D721Med (cell line): ENCODE data around the gene PRG2.
"Not testable (repeated sequence)": the region's sequence is repeated elsewhere in the genome, so short reads cannot be mapped to it uniquely, and the experiment has no call there.

ENCODE experiments used
- DNase-seq: peaks from one replicate; pipeline ENCODE4 v3.0.0; 2011; ENCODE audit warnings: low spot score; ENCODE audit not compliant: insufficient read length
- FAIRE-seq: peaks from 2 replicates; lab custom pipeline; 2011; peaks lifted over from hg19 to GRCh38; lab: Jason Lieb, UNC
- TF ChIP-seq, protein P1 (sequence below): IDR thresholded peaks from 2 replicates; pipeline ENCODE4 v1.5.1; 2012; ENCODE audit warnings: mild to moderate bottlenecking, control low read depth; ENCODE audit not compliant: insufficient read depth; ENCODE audit errors: missing control alignments

PRG2 gene

GRCh38 chr11:57368106-57368844 lies 22.2 kb downstream of the PRG2 start:
- no peak for FAIRE-seq
- TF ChIP-seq, protein P1, sequence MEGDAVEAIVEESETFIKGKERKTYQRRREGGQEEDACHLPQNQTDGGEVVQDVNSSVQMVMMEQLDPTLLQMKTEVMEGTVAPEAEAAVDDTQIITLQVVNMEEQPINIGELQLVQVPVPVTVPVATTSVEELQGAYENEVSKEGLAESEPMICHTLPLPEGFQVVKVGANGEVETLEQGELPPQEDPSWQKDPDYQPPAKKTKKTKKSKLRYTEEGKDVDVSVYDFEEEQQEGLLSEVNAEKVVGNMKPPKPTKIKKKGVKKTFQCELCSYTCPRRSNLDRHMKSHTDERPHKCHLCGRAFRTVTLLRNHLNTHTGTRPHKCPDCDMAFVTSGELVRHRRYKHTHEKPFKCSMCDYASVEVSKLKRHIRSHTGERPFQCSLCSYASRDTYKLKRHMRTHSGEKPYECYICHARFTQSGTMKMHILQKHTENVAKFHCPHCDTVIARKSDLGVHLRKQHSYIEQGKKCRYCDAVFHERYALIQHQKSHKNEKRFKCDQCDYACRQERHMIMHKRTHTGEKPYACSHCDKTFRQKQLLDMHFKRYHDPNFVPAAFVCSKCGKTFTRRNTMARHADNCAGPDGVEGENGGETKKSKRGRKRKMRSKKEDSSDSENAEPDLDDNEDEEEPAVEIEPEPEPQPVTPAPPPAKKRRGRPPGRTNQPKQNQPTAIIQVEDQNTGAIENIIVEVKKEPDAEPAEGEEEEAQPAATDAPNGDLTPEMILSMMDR, result no peak
- DNase-seq, result no peak

GRCh38 chr11:57364851-57365660 lies 25.4 kb downstream of the PRG2 start:
- FAIRE-seq (no peak), DNase-seq (no peak)
- TF ChIP-seq, protein P1, result no peak

- DNase-seq, result no peak
- FAIRE-seq, result no peak
- TF ChIP-seq, protein P1, result no peak
Measured at GRCh38 chr11:57363131-57364080, 27.0 kb downstream of the PRG2 start.

DNA sequence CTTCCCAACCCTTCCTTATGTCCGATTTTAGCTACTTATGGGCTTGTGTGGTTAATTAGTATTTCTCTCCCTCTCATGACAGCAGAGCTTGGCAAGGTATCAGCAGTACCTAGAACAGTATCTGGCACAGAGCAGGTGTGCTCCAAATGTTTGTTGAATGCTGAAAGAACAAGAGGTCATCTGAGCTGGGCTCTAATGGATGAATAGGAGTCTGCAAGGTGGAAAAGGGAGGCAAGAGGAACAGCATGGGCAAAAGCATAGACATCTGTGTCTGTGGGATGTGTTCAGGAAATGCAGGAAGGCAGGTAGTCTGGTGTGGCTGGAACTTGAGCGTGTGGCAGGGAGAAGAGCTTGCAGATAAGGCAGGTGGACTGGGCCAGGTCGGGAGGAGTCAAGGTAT lies 28.5 kb downstream of the PRG2 start:
- FAIRE-seq (no peak), DNase-seq (no peak)
- TF ChIP-seq, protein P1, result no peak

- DNase-seq, FAIRE-seq: not testable (repeated sequence)
Measured at GRCh38 chr11:57361420-57361819, 29.0 kb downstream of the PRG2 start.

- TF ChIP-seq, protein P1, result no peak
- DNase-seq (no peak), FAIRE-seq (no peak)
Measured at GRCh38 chr11:57360991-57361390, 29.5 kb downstream of the PRG2 start.
